ENCODE results near the gene RTN1. TPM values are rescaled to one million over a fixed set of nuclear protein-coding genes. Genes with fewer than 3 reads are reported as not detected.

The RTN1 gene
- total and polyA plus RNA-seq, 10 donors = 4.1 to 65.4 (median 40.1) TPM

DNA sequence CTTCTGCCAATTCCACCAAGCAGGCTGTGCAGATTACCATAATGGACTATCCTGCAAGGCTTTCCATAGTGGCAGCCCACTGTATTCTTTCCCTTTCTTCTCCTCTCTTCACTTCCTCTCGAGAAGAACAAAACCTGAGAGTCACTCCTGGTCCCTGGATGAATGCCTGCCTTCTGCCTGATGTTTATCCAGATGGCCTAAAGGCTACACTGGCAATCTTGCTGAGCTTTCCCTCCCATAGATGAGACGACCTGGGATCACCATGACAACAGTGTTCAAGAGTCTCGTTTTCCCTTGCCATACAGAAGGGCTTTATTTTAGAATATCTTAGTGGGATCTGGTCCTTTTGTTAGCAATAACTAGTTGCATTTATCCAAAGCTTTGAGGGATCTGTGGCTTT is 142.3 kb downstream of the RTN1 start:
- intact Hi-C loops (cut with DNase I; ENCODE audit: low total_unique reads) = no loop called here
- Histone ChIP-seq H3K36me3 (peaks cover 0 to 13% (median 2%) of the 10 kb centered on the region in 6 donors), H3K4me3 (no peak overlapping the region), H3K27me3 (replicated peaks in 1 of 7) (no peaks in the 10 kb centered on the region), H3K9me3 (no peaks in the 10 kb centered on the region), H3K4me1 (no peaks in the 10 kb centered on the region), H3K27ac (no peak overlapping the region)
- TF ChIP-seq POLR2AphosphoS5 (IDR thresholded peaks at IDR 0.05) (no peak), POLR2A (IDR thresholded peaks at IDR 0.05) (no peak)
- TF ChIP-seq, protein P1, sequence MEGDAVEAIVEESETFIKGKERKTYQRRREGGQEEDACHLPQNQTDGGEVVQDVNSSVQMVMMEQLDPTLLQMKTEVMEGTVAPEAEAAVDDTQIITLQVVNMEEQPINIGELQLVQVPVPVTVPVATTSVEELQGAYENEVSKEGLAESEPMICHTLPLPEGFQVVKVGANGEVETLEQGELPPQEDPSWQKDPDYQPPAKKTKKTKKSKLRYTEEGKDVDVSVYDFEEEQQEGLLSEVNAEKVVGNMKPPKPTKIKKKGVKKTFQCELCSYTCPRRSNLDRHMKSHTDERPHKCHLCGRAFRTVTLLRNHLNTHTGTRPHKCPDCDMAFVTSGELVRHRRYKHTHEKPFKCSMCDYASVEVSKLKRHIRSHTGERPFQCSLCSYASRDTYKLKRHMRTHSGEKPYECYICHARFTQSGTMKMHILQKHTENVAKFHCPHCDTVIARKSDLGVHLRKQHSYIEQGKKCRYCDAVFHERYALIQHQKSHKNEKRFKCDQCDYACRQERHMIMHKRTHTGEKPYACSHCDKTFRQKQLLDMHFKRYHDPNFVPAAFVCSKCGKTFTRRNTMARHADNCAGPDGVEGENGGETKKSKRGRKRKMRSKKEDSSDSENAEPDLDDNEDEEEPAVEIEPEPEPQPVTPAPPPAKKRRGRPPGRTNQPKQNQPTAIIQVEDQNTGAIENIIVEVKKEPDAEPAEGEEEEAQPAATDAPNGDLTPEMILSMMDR (IDR thresholded peaks at IDR 0.05 in 8 of 11, conservative IDR thresholded peaks at IDR 0.05 in 3 of 11) = no peak
- WGBS, 5 donors = 40 to 75% (median 60%) methylated on average over 3 of the region's 3 CpGs
- DNase-seq = no peak

DNA sequence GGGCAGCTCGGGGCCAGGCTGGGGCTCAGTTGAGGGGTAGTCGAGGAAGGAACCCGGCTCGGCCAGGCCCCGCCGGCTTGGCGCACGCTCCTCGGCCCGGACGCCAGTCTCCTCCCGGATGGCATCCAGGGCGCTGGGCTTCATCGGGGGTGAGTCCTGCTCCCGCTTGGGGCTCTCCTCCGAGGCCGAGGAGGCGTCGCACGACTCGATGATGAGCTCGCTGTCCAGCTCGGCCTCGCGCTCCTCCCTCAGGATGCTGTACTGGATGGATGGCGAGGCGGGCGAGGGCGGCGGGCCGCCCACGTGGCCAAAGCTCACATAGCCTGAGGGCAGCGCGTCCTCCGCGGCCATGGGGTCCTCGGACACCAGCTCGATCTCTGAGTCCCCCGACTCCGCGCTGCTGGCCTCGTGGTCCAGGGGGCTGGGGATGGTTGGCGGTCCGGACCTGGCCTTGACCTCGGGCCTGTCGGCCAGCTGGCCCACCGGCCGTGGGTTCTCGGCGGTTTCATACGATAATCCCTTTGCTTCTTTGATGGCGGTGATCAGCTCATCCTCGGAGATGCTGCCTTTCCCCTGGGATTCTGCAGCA is 143.4 kb downstream of the RTN1 start:
- H3K27me3 ChIP-seq (replicated peaks in 1 of 7) = no peaks in the 10 kb centered on the region
- no peaks in the 10 kb centered on the region for H3K4me1 ChIP-seq
- intact Hi-C loops (cut with DNase I; ENCODE audit: low total_unique reads) = no loop called here
- no peak overlapping the region for H3K27ac ChIP-seq
- H3K36me3 ChIP-seq = peaks cover 0 to 13% (median 2%) of the 10 kb centered on the region in 6 donors
- TF ChIP-seq, protein P1 (IDR thresholded peaks at IDR 0.05 in 8 of 11, conservative IDR thresholded peaks at IDR 0.05 in 3 of 11) = no peak
- peak in 1 of 3 donors; percentile 15 for TF ChIP-seq POLR2AphosphoS5 (IDR thresholded peaks at IDR 0.05)
- 96 to 99% (median 97%) methylated on average over 32 to 53 of the region's 53 CpGs for WGBS, 5 donors
- DNase-seq = no peak
- no peak overlapping the region for H3K4me3 ChIP-seq
- no peaks in the 10 kb centered on the region for H3K9me3 ChIP-seq

DNA sequence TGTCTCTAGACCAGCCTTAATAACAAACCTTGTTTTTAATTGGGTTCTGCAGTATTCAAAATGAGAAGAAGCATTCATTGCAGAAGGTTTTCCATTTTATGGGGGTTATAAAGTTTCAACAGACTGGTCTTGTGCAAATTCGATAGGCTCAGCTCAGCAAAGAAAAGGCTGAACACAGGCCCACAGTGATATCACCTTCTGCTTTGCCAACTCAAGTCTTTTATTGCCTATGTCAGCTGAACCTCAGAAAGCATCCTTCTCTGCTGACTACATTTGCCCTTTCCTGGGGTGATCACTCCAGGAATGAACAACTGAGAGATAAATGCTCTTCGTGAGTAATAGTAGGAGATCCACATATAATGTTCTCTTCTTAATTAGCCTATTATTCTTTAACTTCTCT is 159.5 kb downstream of the RTN1 start:
- Histone ChIP-seq H3K27ac (no peak overlapping the region), H3K9me3 (no peaks in the 10 kb centered on the region), H3K36me3 (no peaks in the 10 kb centered on the region), H3K4me3 (no peak overlapping the region), H3K4me1 (no peaks in the 10 kb centered on the region), H3K27me3 (replicated peaks in 1 of 7) (no peaks in the 10 kb centered on the region)
- no peak for DNase-seq
- WGBS, 5 donors = 68 to 84% (median 76%) methylated on average over 2 of the region's 2 CpGs
- intact Hi-C loops (cut with DNase I; ENCODE audit: low total_unique reads) = no loop called here
- no peak for TF ChIP-seq POLR2AphosphoS5 (IDR thresholded peaks at IDR 0.05)
- no peak for TF ChIP-seq POLR2A (IDR thresholded peaks at IDR 0.05)
- TF ChIP-seq, protein P1 (IDR thresholded peaks at IDR 0.05 in 8 of 11, conservative IDR thresholded peaks at IDR 0.05 in 3 of 11) = no peak

DNA sequence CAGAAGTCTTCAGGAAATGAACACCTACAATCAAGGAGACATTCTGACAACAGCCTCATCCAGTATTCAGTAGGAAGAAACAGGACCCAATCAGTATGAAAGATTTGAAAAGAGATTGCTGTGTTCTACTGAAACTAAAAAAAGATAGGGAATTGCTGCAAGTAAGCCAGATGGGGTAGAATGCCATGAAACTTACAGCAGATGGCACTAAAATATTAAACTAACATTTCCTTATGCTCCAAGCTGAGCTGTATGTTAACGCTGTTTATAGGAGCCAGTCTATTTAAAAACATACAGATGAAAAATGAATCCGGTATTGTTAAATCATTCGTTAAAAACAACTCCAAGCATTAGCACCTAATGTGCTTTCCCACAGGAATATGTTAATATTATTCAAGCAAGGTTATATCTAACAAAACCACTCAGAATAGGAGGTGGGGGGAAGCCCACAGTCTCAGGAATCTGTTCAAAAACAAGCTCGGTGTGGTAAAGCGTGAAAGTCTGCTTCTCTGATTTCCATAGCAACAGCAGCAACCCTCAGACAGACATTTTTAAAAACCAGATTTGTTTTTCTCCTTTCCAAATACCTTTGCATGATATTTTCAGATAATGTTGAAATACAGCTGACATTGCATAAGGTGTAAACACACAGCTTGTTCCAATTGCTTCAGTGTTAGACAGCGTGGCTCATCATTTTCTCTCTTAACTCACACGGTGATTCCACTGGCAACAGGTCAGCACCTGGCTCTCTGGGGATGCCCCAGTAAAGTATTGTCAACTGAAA is 162.6 kb downstream of the RTN1 start:
- Histone ChIP-seq H3K36me3 (no peaks in the 10 kb centered on the region), H3K4me1 (no peaks in the 10 kb centered on the region), H3K4me3 (no peak overlapping the region), H3K9me3 (no peaks in the 10 kb centered on the region), H3K27ac (no peak overlapping the region), H3K27me3 (replicated peaks in 1 of 7) (no peaks in the 10 kb centered on the region)
- intact Hi-C loops (cut with DNase I; ENCODE audit: low total_unique reads) = no loop called here
- TF ChIP-seq, protein P1 (IDR thresholded peaks at IDR 0.05 in 8 of 11, conservative IDR thresholded peaks at IDR 0.05 in 3 of 11) = no peak
- TF ChIP-seq POLR2A (IDR thresholded peaks at IDR 0.05) = no peak
- TF ChIP-seq POLR2AphosphoS5 (IDR thresholded peaks at IDR 0.05) = no peak
- DNase-seq = no peak
- 65 to 77% (median 72%) methylated on average over 7 of the region's 7 CpGs for WGBS, 5 donors

All from spleen (tissue), 11 donors.